ENCODE data around the gene MCF2L.

Gene MCF2L

GRCh38 chr13:112963641-112964040 lies 5.4 kb upstream of the MCF2L start:
- no peak for DNase-seq

- no peak for DNase-seq
These were observed 4.0 kb upstream of the MCF2L start for GRCh38 chr13:112964971-112965492.

GRCh38 chr13:112965573-112966115 lies 3.4 kb upstream of the MCF2L start:
- no peak for DNase-seq

GRCh38 chr13:112966776-112967175 lies 2.2 kb upstream of the MCF2L start:
- no peak for DNase-seq

GRCh38 chr13:112967686-112968379 lies 1.2 kb upstream of the MCF2L start:
- no peak for DNase-seq

GRCh38 chr13:112968380-112968909 lies 569 bp upstream of the MCF2L start:
- DNase-seq, result peak in 3 of 56 donors; percentile 25 to 27 (median 26)

GRCh38 chr13:112969692-112970338 lies 801 bp downstream of the MCF2L start:
- DNase-seq, result no peak

GRCh38 chr13:112970552-112971287 lies 1.7 kb downstream of the MCF2L start:
- DNase-seq, result peak in 9 of 56 donors; percentile 21 to 56 (median 41)

GRCh38 chr13:112971288-112971643 lies 2.3 kb downstream of the MCF2L start:
- no peak for DNase-seq

- no peak for DNase-seq
These were observed 3.2 kb downstream of the MCF2L start for GRCh38 chr13:112972258-112972657.

GRCh38 chr13:112972867-112973576 lies 4.0 kb downstream of the MCF2L start:
- DNase-seq, result no peak

GRCh38 chr13:112973577-112973951 lies 4.5 kb downstream of the MCF2L start:
- no peak for DNase-seq

- DNase-seq, result no peak
These were observed 5.1 kb downstream of the MCF2L start for GRCh38 chr13:112974125-112974524.

- DNase-seq, result peak in 11 of 56 donors; percentile 10 to 52 (median 33)
These were observed 5.7 kb downstream of the MCF2L start for GRCh38 chr13:112974671-112975070.

- no peak for DNase-seq
These were observed 6.5 kb downstream of the MCF2L start for GRCh38 chr13:112975401-112975939.

GRCh38 chr13:112976526-112976925 lies 7.5 kb downstream of the MCF2L start:
- DNase-seq, result no peak

- DNase-seq, result no peak
These were observed 8.1 kb downstream of the MCF2L start for GRCh38 chr13:112977091-112977490.

- DNase-seq, result no peak
These were observed 8.5 kb downstream of the MCF2L start for GRCh38 chr13:112977525-112977924.

GRCh38 chr13:112978561-112979405 lies 9.8 kb downstream of the MCF2L start:
- DNase-seq, result peak in 3 of 56 donors; percentile 18 to 26 (median 18)

All from nucleus accumbens (tissue), 56 donors.